Measurements from ENCODE around the gene TMEM150C. TPM values are rescaled to one million over a fixed set of nuclear protein-coding genes. Genes with fewer than 3 reads are reported as not detected.

Gene TMEM150C
- total RNA-seq, 6 experiments from 2014 or later = 3.5 to 11.8 (median 6.8) TPM

DNA sequence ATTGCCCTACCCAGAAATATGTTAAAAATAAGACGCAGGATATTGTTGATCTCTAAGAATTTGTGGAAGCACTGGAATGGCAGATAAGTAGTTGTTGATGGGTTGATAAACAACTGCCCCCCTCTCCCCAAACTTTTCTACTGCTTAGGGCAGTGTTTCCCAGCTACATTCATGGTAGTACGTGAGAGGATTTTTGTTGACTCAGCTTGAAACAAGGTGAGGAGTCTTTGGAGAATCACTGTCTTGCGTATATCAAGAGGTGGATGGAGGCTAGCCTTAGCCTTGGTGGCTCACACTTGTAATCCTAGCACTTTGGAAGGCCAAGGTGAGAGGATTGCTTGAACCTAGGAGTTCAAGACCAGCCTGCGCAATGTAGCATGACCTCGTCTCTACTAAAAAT, 125.7 kb downstream of the TMEM150C start:
- no peak for ATAC-seq
- intact Hi-C loops (cut with DNase I) = no loop called here
- Histone ChIP-seq H3K4me3 (no peak overlapping the region), H3K27me3 (no peaks in the 10 kb centered on the region), H3K9me3 (no peaks in the 10 kb centered on the region), H3K27ac (no peak overlapping the region), H3K4me1 (peaks cover 0 to 7% (median 0%) of the 10 kb centered on the region in 4 donors), H3K36me3 (no peaks in the 10 kb centered on the region)
- TF ChIP-seq, protein P1, sequence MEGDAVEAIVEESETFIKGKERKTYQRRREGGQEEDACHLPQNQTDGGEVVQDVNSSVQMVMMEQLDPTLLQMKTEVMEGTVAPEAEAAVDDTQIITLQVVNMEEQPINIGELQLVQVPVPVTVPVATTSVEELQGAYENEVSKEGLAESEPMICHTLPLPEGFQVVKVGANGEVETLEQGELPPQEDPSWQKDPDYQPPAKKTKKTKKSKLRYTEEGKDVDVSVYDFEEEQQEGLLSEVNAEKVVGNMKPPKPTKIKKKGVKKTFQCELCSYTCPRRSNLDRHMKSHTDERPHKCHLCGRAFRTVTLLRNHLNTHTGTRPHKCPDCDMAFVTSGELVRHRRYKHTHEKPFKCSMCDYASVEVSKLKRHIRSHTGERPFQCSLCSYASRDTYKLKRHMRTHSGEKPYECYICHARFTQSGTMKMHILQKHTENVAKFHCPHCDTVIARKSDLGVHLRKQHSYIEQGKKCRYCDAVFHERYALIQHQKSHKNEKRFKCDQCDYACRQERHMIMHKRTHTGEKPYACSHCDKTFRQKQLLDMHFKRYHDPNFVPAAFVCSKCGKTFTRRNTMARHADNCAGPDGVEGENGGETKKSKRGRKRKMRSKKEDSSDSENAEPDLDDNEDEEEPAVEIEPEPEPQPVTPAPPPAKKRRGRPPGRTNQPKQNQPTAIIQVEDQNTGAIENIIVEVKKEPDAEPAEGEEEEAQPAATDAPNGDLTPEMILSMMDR (IDR thresholded peaks at IDR 0.05) = no peak
- TF ChIP-seq POLR2A (IDR thresholded peaks at IDR 0.05) = no peak
- no peak for DNase-seq
- WGBS (ENCODE audit: insufficient coverage, low coverage, low lambda C conversion rate, missing lambda C conversion rate) = 95% methylated on average over 5 of the region's 5 CpGs

DNA sequence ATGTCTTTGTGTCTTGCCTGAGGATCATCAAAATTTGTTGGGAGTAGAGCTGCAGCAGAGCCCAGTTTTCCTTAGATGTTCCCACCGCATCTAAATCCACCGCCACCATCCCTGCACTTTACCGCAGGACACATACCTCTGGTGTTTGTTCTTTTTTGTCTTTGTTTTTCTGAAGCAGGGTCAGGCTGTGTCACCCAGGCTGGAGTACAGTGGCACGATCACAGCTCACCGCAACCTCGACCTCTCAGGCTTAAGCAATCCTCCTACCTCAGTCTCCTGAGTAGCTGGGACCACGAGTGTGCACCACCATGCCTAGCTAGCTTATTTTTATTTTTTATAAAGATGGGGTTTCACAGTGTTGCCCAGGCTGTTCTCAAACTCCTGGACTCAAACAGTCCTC, 126.8 kb downstream of the TMEM150C start:
- 85% methylated on average over 6 of the region's 7 CpGs for WGBS (ENCODE audit: insufficient coverage, low coverage, low lambda C conversion rate, missing lambda C conversion rate)
- H3K4me3 ChIP-seq = no peak overlapping the region
- intact Hi-C loops (cut with DNase I) = no loop called here
- DNase-seq (no peak), ATAC-seq (no peak)
- H3K9me3 ChIP-seq = no peaks in the 10 kb centered on the region
- H3K27ac ChIP-seq = no peak overlapping the region
- no peaks in the 10 kb centered on the region for H3K27me3 ChIP-seq
- peaks cover 0 to 9% (median 0%) of the 10 kb centered on the region in 4 donors for H3K4me1 ChIP-seq
- H3K36me3 ChIP-seq = no peaks in the 10 kb centered on the region
- no peak for TF ChIP-seq POLR2A (IDR thresholded peaks at IDR 0.05)
- TF ChIP-seq, protein P1 (IDR thresholded peaks at IDR 0.05) = no peak

DNA sequence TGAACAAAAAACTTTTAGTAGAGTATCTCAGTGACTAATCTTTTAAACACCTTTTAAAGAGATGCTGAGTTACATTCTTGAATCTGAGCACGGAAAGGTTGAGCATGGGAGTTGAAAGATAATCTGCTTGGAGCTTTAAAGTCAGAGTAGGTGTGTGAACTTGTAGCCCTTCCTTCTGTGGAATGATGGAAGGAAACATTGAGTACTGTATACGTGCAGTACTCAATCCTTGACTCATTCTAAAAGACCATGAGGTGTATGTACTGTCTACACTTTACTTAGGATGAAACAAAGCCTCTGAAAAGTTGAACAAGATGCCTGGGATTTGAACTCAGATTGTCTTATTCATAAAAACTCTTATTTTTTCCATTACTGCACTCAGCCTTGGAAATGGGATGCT, 128.0 kb downstream of the TMEM150C start:
- Histone ChIP-seq H3K27me3 (no peaks in the 10 kb centered on the region), H3K9me3 (no peaks in the 10 kb centered on the region), H3K4me3 (no peak overlapping the region), H3K4me1 (peaks cover 0 to 9% (median 0%) of the 10 kb centered on the region in 4 donors), H3K36me3 (no peaks in the 10 kb centered on the region), H3K27ac (no peak overlapping the region)
- intact Hi-C loops (cut with DNase I) = no loop called here
- DNase-seq = no peak
- WGBS (ENCODE audit: insufficient coverage, low coverage, low lambda C conversion rate, missing lambda C conversion rate) = 87% methylated on average over 2 of the region's 2 CpGs
- no peak for ATAC-seq
- TF ChIP-seq POLR2A (IDR thresholded peaks at IDR 0.05) = no peak
- TF ChIP-seq, protein P1 (IDR thresholded peaks at IDR 0.05) = no peak

Other genes with a start within 250 kb of the TMEM150C start
- gene HNRNPD, start 188.0 kb downstream of the TMEM150C start, total RNA-seq = 10 to 100 TPM; 34.5 to 67.1 (median 42.6) TPM
- gene HNRNPDL, start 131.5 kb downstream of the TMEM150C start, total RNA-seq = 10 to 100 TPM; 43.0 to 55.0 (median 52.4) TPM
- 10 to 100 TPM in 3 of 6 experiments, 1 to 10 TPM in 3; 8.2 to 18.9 (median 9.9) TPM for gene ENOPH1, start 131.4 kb downstream of the TMEM150C start, total RNA-seq
- 1 to 10 TPM in 3 of 6 experiments, under 1 TPM in 3; 0.62 to 1.4 (median 0.96) TPM for gene SCD5, start 236.8 kb upstream of the TMEM150C start, total RNA-seq

All from right lobe of liver (tissue), 6 donors.